HCT116 (cell line): ENCODE measurements around the gene ADIPOR2. TPM values are rescaled to one million over a fixed set of nuclear protein-coding genes. Genes with fewer than 3 reads are reported as not detected.
A peak's percentile ranks its signal among the peaks of the same experiment; 100 is the strongest.

Experiments
- ATAC-seq: fragments of 200-7000 bp; cut with Tn5 transposase; 2 replicates; pipeline ENCODE4 v1.9.1; 2020; ENCODE audit warnings: mild to moderate bottlenecking, moderate library complexity
- BruUV-seq: library from RNA; stranded (reverse); fragments of 400-500 nt; replicated peaks from 2 replicates; lab custom pipeline; 2021; lab: Mats Ljungman, UMichigan
- CTCF ChIA-PET: fragments of 300-600 bp; sonication (Branson Sonifier 250); formaldehyde crosslinking; loops from one replicate; lab custom pipeline; 2021; ENCODE audit warnings: antibody characterized with exemption; lab: Charles Lee
- POLR2A ChIA-PET: fragments of 300-600, 350-600 bp; sonication (Branson Sonifier 250); formaldehyde crosslinking; loops from one replicate; lab custom pipeline; 2021; ENCODE audit warnings: antibody characterized with exemption; lab: Charles Lee
- RAD21 ChIA-PET, 2 experiments: fragments of 300-600 bp; sonication (Branson Sonifier 250); formaldehyde crosslinking; loops; one replicate each; lab custom pipeline; 2023; ENCODE audit warnings: low total read pairs in 2 of 2; ENCODE audit not compliant: uncharacterized antibody in 2 of 2, unreplicated experiment in 2 of 2, low non-redundant PET in 1 of 2; lab: Charles Lee
- DNase-seq: peaks from one replicate; pipeline ENCODE4 v3.0.0-alpha.2; 2010; ENCODE audit warnings: low read depth, low spot score
- H2AFZ ChIP-seq: fragments of 200-600 bp; shearing (Covaris generic), sonication (generic); 2 replicates; pipeline ENCODE4 v1.6.1; 2017; ENCODE audit warnings: low read depth, mixed run types, mixed read lengths, antibody characterized with exemption, low read length; ENCODE audit not compliant: poor library complexity, severe bottlenecking
- H3K27ac ChIP-seq: 2 replicates; pipeline ENCODE4 v1.5.1; 2012; ENCODE audit warnings: low read depth, low read length
- H3K27me3 ChIP-seq: fragments of 200-600 bp; sonication (generic); 2 replicates; pipeline ENCODE4 v1.6.1; 2016; ENCODE audit warnings: mixed run types, low read length, mixed read lengths; ENCODE audit not compliant: insufficient read depth
- H3K36me3 ChIP-seq, 2 experiments: fragments of 200-500 bp in 1 of 2; fragments of 200-600 bp in 1 of 2; sonication (Bioruptor generic) in 1 of 2; sonication (generic) in 1 of 2; 2 replicates each; pipeline versions ENCODE4 v1.5.1 to v1.6.1; 2014 to 2016; ENCODE audit warnings: low read length in 2 of 2, inconsistent platforms in 1 of 2, mixed read lengths in 1 of 2, mixed run types in 1 of 2; ENCODE audit not compliant: insufficient read depth in 2 of 2, control insufficient read depth in 1 of 2
- H3K4me1 ChIP-seq, 2 experiments: fragments of 200-600 bp in 1 of 2; sonication (generic) in 1 of 2; 2 replicates each; pipeline versions ENCODE4 v1.5.1 to v1.6.1; 2012 to 2017; ENCODE audit warnings: low read length in 2 of 2, inconsistent platforms in 1 of 2, mild to moderate bottlenecking in 1 of 2, mixed read lengths in 1 of 2, mixed run types in 1 of 2, moderate library complexity in 1 of 2; ENCODE audit not compliant: insufficient read depth in 2 of 2, control insufficient read depth in 1 of 2
- H3K4me2 ChIP-seq: fragments of 200-600 bp; sonication (generic); 2 replicates; pipeline ENCODE4 v1.6.1; 2017; ENCODE audit warnings: mixed run types, low read length, mixed read lengths
- H3K4me3 ChIP-seq, 2 experiments: fragments of 200-600 bp in 1 of 2; sonication (generic) in 1 of 2; replicated peaks in 1 of 2; 2 replicates each; pipeline ENCODE4 v1.5.1; 2011 to 2016; ENCODE audit warnings: low read length in 2 of 2, control low read depth in 1 of 2, low read depth in 1 of 2, mild to moderate bottlenecking in 1 of 2, mixed read lengths in 1 of 2, mixed run types in 1 of 2
- H3K79me2 ChIP-seq: fragments of 200-600 bp; sonication (generic); 2 replicates; pipeline ENCODE4 v1.6.1; 2017; ENCODE audit warnings: mild to moderate bottlenecking, mixed run types, low read length, moderate library complexity, mixed read lengths; ENCODE audit not compliant: insufficient read depth
- H3K9ac ChIP-seq: fragments of 200-600 bp; sonication (generic); 2 replicates; pipeline ENCODE4 v1.6.1; 2016; ENCODE audit warnings: low read length, mixed read lengths
- H3K9me2 ChIP-seq: fragments of 200-600 bp; sonication (generic), shearing (Covaris generic); 2 replicates; pipeline ENCODE4 v1.6.1; 2017; ENCODE audit warnings: mixed run types, mild to moderate bottlenecking, moderate library complexity; ENCODE audit not compliant: insufficient read depth
- H3K9me3 ChIP-seq, 2 experiments: fragments of 200-500 bp in 1 of 2; fragments of 200-600 bp in 1 of 2; sonication (Bioruptor generic) in 1 of 2; sonication (generic) in 1 of 2; 2 replicates each; pipeline ENCODE4 v1.6.1; 2014 to 2017; ENCODE audit warnings: low read length in 2 of 2, mixed read lengths in 2 of 2, inconsistent platforms in 1 of 2, low read depth in 1 of 2, mild to moderate bottlenecking in 1 of 2, mixed run types in 1 of 2, moderate library complexity in 1 of 2; ENCODE audit not compliant: control insufficient read depth in 1 of 2, insufficient read depth in 1 of 2
- H4K20me1 ChIP-seq: fragments of 200-600 bp; sonication (generic), shearing (Covaris generic); 2 replicates; pipeline ENCODE4 v1.6.1; 2017; ENCODE audit warnings: mixed run types, mild to moderate bottlenecking, moderate library complexity; ENCODE audit not compliant: insufficient read depth
- CEBPB ChIP-seq: IDR thresholded peaks from 2 replicates; pipeline ENCODE4 v1.6.1; 2012; ENCODE audit warnings: low read depth
- CTCF ChIP-seq, 3 experiments: fragments of 200-600 bp in 1 of 3; sonication (generic) in 1 of 3; IDR thresholded peaks in 2 of 3; conservative IDR thresholded peaks in 1 of 3; 2 replicates each; pipeline ENCODE4 v1.5.1; 2012 to 2017; ENCODE audit warnings: low read depth in 2 of 3, low read length in 2 of 3, antibody characterized with exemption in 1 of 3, borderline replicate concordance in 1 of 3, control low read depth in 1 of 3, mild to moderate bottlenecking in 1 of 3, mixed read lengths in 1 of 3, mixed run types in 1 of 3, moderate library complexity in 1 of 3; ENCODE audit not compliant: insufficient read depth in 1 of 3
- EGR1 ChIP-seq: IDR thresholded peaks from 2 replicates; pipeline ENCODE4 v1.6.1; 2012; ENCODE audit warnings: low read depth
- EZH2 ChIP-seq: fragments of 200-600 bp; sonication (generic); IDR thresholded peaks from 2 replicates; pipeline ENCODE4 v1.6.1; 2017; ENCODE audit warnings: antibody characterized with exemption, mixed run types
- EZH2phosphoT487 ChIP-seq: fragments of 200-600 bp; IDR thresholded peaks from 2 replicates; pipeline ENCODE4 v1.6.1; 2018; ENCODE audit warnings: antibody characterized with exemption, borderline replicate concordance
- FOSL1 ChIP-seq: IDR thresholded peaks from 2 replicates; pipeline ENCODE4 v1.6.1; 2012; ENCODE audit warnings: low read depth
- JUND ChIP-seq: IDR thresholded peaks from 2 replicates; pipeline ENCODE4 v1.6.1; 2012
- SRF ChIP-seq: IDR thresholded peaks from 2 replicates; pipeline ENCODE4 v1.6.1; 2012; ENCODE audit warnings: low read depth
- YY1 ChIP-seq: IDR thresholded peaks from 2 replicates; pipeline ENCODE4 v1.6.1; 2011; ENCODE audit warnings: low read length, low read depth, moderate library complexity, mild to moderate bottlenecking; ENCODE audit not compliant: insufficient replicate concordance; ENCODE audit errors: extremely low read depth
- ZFX ChIP-seq: fragments of 450-650 bp; IDR thresholded peaks from 2 replicates; pipeline ENCODE4 v1.6.1; 2017
- ZNF274 ChIP-seq: fragments of 200-500 bp; sonication (Bioruptor generic); IDR thresholded peaks from 2 replicates; pipeline ENCODE4 v1.6.1; 2014; ENCODE audit warnings: mild to moderate bottlenecking, low read depth, low read length, inconsistent platforms
- intact Hi-C: fragments of 100-400 bp; cut with micrococcal nuclease; formaldehyde crosslinking; loops from 2 replicates; pipeline ENCODE4 v1.10.0; 2022
- total RNA-seq: library from RNA; stranded (reverse); gene quantifications from one replicate; pipeline ENCODE4 v1.2.1, GENCODE V29; 2021; ENCODE audit not compliant: unreplicated experiment

The ADIPOR2 gene
- total RNA-seq, 1 experiment from 2014 or later: 69.9 TPM

- Histone ChIP-seq H3K79me2 (peaks cover 42% of the 10 kb centered on the region), H2AFZ (no peak overlapping the region), H4K20me1 (no peaks in the 10 kb centered on the region), H3K4me3 (no peak overlapping the region), H3K27me3 (no peaks in the 10 kb centered on the region), H3K9me2 (no peaks in the 10 kb centered on the region), H3K27ac (no peak overlapping the region), H3K4me1 (peaks cover 2 to 10% of the 10 kb centered on the region in 2 experiments; a peak in 2 of 4 replicates), H3K36me3 (peaks cover 9% of the 10 kb centered on the region in 2 experiments; a peak in 3 of 4 replicates), H3K4me2 (no peak overlapping the region), H3K9me3 (no peaks in the 10 kb centered on the region), H3K9ac (no peak overlapping the region)
- TSS peak; percentile 20 for BruUV-seq
- intact Hi-C loops: no loop called here
- ATAC-seq: no peak
- no peak for DNase-seq
- ChIA-PET CTCF (no interaction called here), RAD21 (no interaction called here), POLR2A (no interaction called here)
- no peak for TF ChIP-seq YY1
- TF ChIP-seq ZFX: no peak
- TF ChIP-seq CEBPB: no peak
- TF ChIP-seq CTCF (IDR thresholded peaks at IDR 0.05 in 2 of 3, conservative IDR thresholded peaks at IDR 0.05 in 1 of 3; ENCODE audit: borderline replicate concordance in 1 of 3, insufficient read depth in 1 of 3, low read depth in 2 of 3, low read length in 2 of 3): no peak
- no peak for TF ChIP-seq EZH2
- TF ChIP-seq ZNF274: no peak
- no peak for TF ChIP-seq SRF
- TF ChIP-seq FOSL1: no peak
- no peak for TF ChIP-seq JUND
- no peak for TF ChIP-seq EGR1
- no peak for TF ChIP-seq EZH2phosphoT487
Measured at GRCh38 chr12:1778911-1779310, 88.0 kb downstream of the ADIPOR2 start.
